ENCODE data around the gene CHPT1. TPM values are rescaled to one million over a fixed set of nuclear protein-coding genes. Genes with fewer than 3 reads are reported as not detected.

CHPT1 gene
- polyA plus RNA-seq, 2 donors: 19.1 to 21.9 TPM

GRCh38 chr12:101713059-101713682, 15.7 kb downstream of the CHPT1 start:
- WGBS, 2 donors: 54 to 60% methylated on average over 5 of the region's 5 CpGs

GRCh38 chr12:101713930-101714329, 16.5 kb downstream of the CHPT1 start:
- no peaks in the 10 kb centered on the region for H3K27me3 ChIP-seq (ENCODE audit: control insufficient read depth in 1 of 2, insufficient read depth in 2 of 2, low read length in 2 of 2)
- 62 to 91% methylated on average over 2 of the region's 2 CpGs for WGBS, 2 donors
- no peaks in the 10 kb centered on the region for H3K36me3 ChIP-seq (ENCODE audit: control insufficient read depth in 2 of 2, insufficient read depth in 2 of 2, low read length in 1 of 2)
- no peak overlapping the region for H3K4me3 ChIP-seq (ENCODE audit: low read depth in 1 of 2, low read length in 2 of 2)
- no peaks in the 10 kb centered on the region for H3K9me3 ChIP-seq (ENCODE audit: control insufficient read depth in 2 of 2, insufficient read depth in 1 of 2, low read depth in 1 of 2, low read length in 1 of 2)
- H3K4me1 ChIP-seq (ENCODE audit: control insufficient read depth in 2 of 2, insufficient read depth in 2 of 2, low read length in 1 of 2): peaks cover 0 to 3% of the 10 kb centered on the region in 2 donors
- H3K27ac ChIP-seq (ENCODE audit: low read depth in 2 of 2, low read length in 1 of 2): no peak overlapping the region

More at GRCh38 chr12:101713059-101713682, 15.7 kb downstream of the CHPT1 start:
- no peaks in the 10 kb centered on the region for H3K9me3 ChIP-seq (ENCODE audit: control insufficient read depth in 2 of 2, insufficient read depth in 1 of 2, low read depth in 1 of 2, low read length in 1 of 2)
- H3K27me3 ChIP-seq (ENCODE audit: control insufficient read depth in 1 of 2, insufficient read depth in 2 of 2, low read length in 2 of 2): no peaks in the 10 kb centered on the region
- H3K27ac ChIP-seq (ENCODE audit: low read depth in 2 of 2, low read length in 1 of 2): peak overlapping the region in 1 of 2 donors; percentile 14
- H3K36me3 ChIP-seq (ENCODE audit: control insufficient read depth in 2 of 2, insufficient read depth in 2 of 2, low read length in 1 of 2): no peaks in the 10 kb centered on the region
- H3K4me3 ChIP-seq (ENCODE audit: low read depth in 1 of 2, low read length in 2 of 2): no peak overlapping the region
- H3K4me1 ChIP-seq (ENCODE audit: control insufficient read depth in 2 of 2, insufficient read depth in 2 of 2, low read length in 1 of 2): peaks cover 0 to 3% of the 10 kb centered on the region in 2 donors

GRCh38 chr12:101714877-101715444, 17.5 kb downstream of the CHPT1 start:
- Histone ChIP-seq H3K4me3 (ENCODE audit: low read depth in 1 of 2, low read length in 2 of 2) (no peak overlapping the region), H3K9me3 (ENCODE audit: control insufficient read depth in 2 of 2, insufficient read depth in 1 of 2, low read depth in 1 of 2, low read length in 1 of 2) (no peaks in the 10 kb centered on the region), H3K36me3 (ENCODE audit: control insufficient read depth in 2 of 2, insufficient read depth in 2 of 2, low read length in 1 of 2) (no peaks in the 10 kb centered on the region), H3K27me3 (ENCODE audit: control insufficient read depth in 1 of 2, insufficient read depth in 2 of 2, low read length in 2 of 2) (no peaks in the 10 kb centered on the region), H3K4me1 (ENCODE audit: control insufficient read depth in 2 of 2, insufficient read depth in 2 of 2, low read length in 1 of 2) (peaks cover 0 to 3% of the 10 kb centered on the region in 2 donors), H3K27ac (ENCODE audit: low read depth in 2 of 2, low read length in 1 of 2) (no peak overlapping the region)
- 80 to 86% methylated on average over 3 of the region's 3 CpGs for WGBS, 2 donors

GRCh38 chr12:101719566-101719965, 22.1 kb downstream of the CHPT1 start:
- H3K36me3 ChIP-seq (ENCODE audit: control insufficient read depth in 2 of 2, insufficient read depth in 2 of 2, low read length in 1 of 2): no peaks in the 10 kb centered on the region
- no peaks in the 10 kb centered on the region for H3K9me3 ChIP-seq (ENCODE audit: control insufficient read depth in 2 of 2, insufficient read depth in 1 of 2, low read depth in 1 of 2, low read length in 1 of 2)

GRCh38 chr12:101720118-101720517, 22.7 kb downstream of the CHPT1 start:
- Histone ChIP-seq H3K36me3 (ENCODE audit: control insufficient read depth in 2 of 2, insufficient read depth in 2 of 2, low read length in 1 of 2) (no peaks in the 10 kb centered on the region), H3K27me3 (ENCODE audit: control insufficient read depth in 1 of 2, insufficient read depth in 2 of 2, low read length in 2 of 2) (no peaks in the 10 kb centered on the region), H3K4me1 (ENCODE audit: control insufficient read depth in 2 of 2, insufficient read depth in 2 of 2, low read length in 1 of 2) (no peaks in the 10 kb centered on the region), H3K27ac (ENCODE audit: low read depth in 2 of 2, low read length in 1 of 2) (no peak overlapping the region), H3K4me3 (ENCODE audit: low read depth in 1 of 2, low read length in 2 of 2) (no peak overlapping the region), H3K9me3 (ENCODE audit: control insufficient read depth in 2 of 2, insufficient read depth in 1 of 2, low read depth in 1 of 2, low read length in 1 of 2) (no peaks in the 10 kb centered on the region)

More at GRCh38 chr12:101719566-101719965, 22.1 kb downstream of the CHPT1 start:
- Histone ChIP-seq H3K4me3 (ENCODE audit: low read depth in 1 of 2, low read length in 2 of 2) (no peak overlapping the region), H3K4me1 (ENCODE audit: control insufficient read depth in 2 of 2, insufficient read depth in 2 of 2, low read length in 1 of 2) (no peaks in the 10 kb centered on the region), H3K27me3 (ENCODE audit: control insufficient read depth in 1 of 2, insufficient read depth in 2 of 2, low read length in 2 of 2) (no peaks in the 10 kb centered on the region), H3K27ac (ENCODE audit: low read depth in 2 of 2, low read length in 1 of 2) (no peak overlapping the region)

- WGBS, 2 donors: 93 to 96% methylated on average over 4 of the region's 4 CpGs
Measured at GRCh38 chr12:101722392-101722791, 25.0 kb downstream of the CHPT1 start.

GRCh38 chr12:101727098-101727497, 29.7 kb downstream of the CHPT1 start:
- Histone ChIP-seq H3K27me3 (ENCODE audit: control insufficient read depth in 1 of 2, insufficient read depth in 2 of 2, low read length in 2 of 2) (no peaks in the 10 kb centered on the region), H3K36me3 (ENCODE audit: control insufficient read depth in 2 of 2, insufficient read depth in 2 of 2, low read length in 1 of 2) (no peaks in the 10 kb centered on the region), H3K9me3 (ENCODE audit: control insufficient read depth in 2 of 2, insufficient read depth in 1 of 2, low read depth in 1 of 2, low read length in 1 of 2) (no peaks in the 10 kb centered on the region), H3K4me1 (ENCODE audit: control insufficient read depth in 2 of 2, insufficient read depth in 2 of 2, low read length in 1 of 2) (no peaks in the 10 kb centered on the region), H3K4me3 (ENCODE audit: low read depth in 1 of 2, low read length in 2 of 2) (no peak overlapping the region), H3K27ac (ENCODE audit: low read depth in 2 of 2, low read length in 1 of 2) (no peak overlapping the region)

More at GRCh38 chr12:101722392-101722791, 25.0 kb downstream of the CHPT1 start:
- H3K9me3 ChIP-seq (ENCODE audit: control insufficient read depth in 2 of 2, insufficient read depth in 1 of 2, low read depth in 1 of 2, low read length in 1 of 2): no peaks in the 10 kb centered on the region
- no peak overlapping the region for H3K27ac ChIP-seq (ENCODE audit: low read depth in 2 of 2, low read length in 1 of 2)
- no peaks in the 10 kb centered on the region for H3K27me3 ChIP-seq (ENCODE audit: control insufficient read depth in 1 of 2, insufficient read depth in 2 of 2, low read length in 2 of 2)
- no peak overlapping the region for H3K4me3 ChIP-seq (ENCODE audit: low read depth in 1 of 2, low read length in 2 of 2)
- H3K36me3 ChIP-seq (ENCODE audit: control insufficient read depth in 2 of 2, insufficient read depth in 2 of 2, low read length in 1 of 2): no peaks in the 10 kb centered on the region
- no peaks in the 10 kb centered on the region for H3K4me1 ChIP-seq (ENCODE audit: control insufficient read depth in 2 of 2, insufficient read depth in 2 of 2, low read length in 1 of 2)

GRCh38 chr12:101729842-101730241, 32.4 kb downstream of the CHPT1 start:
- H3K4me3 ChIP-seq (ENCODE audit: low read depth in 1 of 2, low read length in 2 of 2): no peak overlapping the region
- H3K27me3 ChIP-seq (ENCODE audit: control insufficient read depth in 1 of 2, insufficient read depth in 2 of 2, low read length in 2 of 2): no peaks in the 10 kb centered on the region
- H3K36me3 ChIP-seq (ENCODE audit: control insufficient read depth in 2 of 2, insufficient read depth in 2 of 2, low read length in 1 of 2): no peaks in the 10 kb centered on the region

GRCh38 chr12:101732318-101732717, 34.9 kb downstream of the CHPT1 start:
- no peaks in the 10 kb centered on the region for H3K4me1 ChIP-seq (ENCODE audit: control insufficient read depth in 2 of 2, insufficient read depth in 2 of 2, low read length in 1 of 2)
- no peak overlapping the region for H3K27ac ChIP-seq (ENCODE audit: low read depth in 2 of 2, low read length in 1 of 2)
- H3K4me3 ChIP-seq (ENCODE audit: low read depth in 1 of 2, low read length in 2 of 2): no peak overlapping the region
- H3K36me3 ChIP-seq (ENCODE audit: control insufficient read depth in 2 of 2, insufficient read depth in 2 of 2, low read length in 1 of 2): no peaks in the 10 kb centered on the region
- no peaks in the 10 kb centered on the region for H3K27me3 ChIP-seq (ENCODE audit: control insufficient read depth in 1 of 2, insufficient read depth in 2 of 2, low read length in 2 of 2)
- no peaks in the 10 kb centered on the region for H3K9me3 ChIP-seq (ENCODE audit: control insufficient read depth in 2 of 2, insufficient read depth in 1 of 2, low read depth in 1 of 2, low read length in 1 of 2)
- 91 to 92% methylated on average over 1 of the region's 1 CpG for WGBS, 2 donors

More at GRCh38 chr12:101729842-101730241, 32.4 kb downstream of the CHPT1 start:
- Histone ChIP-seq H3K4me1 (ENCODE audit: control insufficient read depth in 2 of 2, insufficient read depth in 2 of 2, low read length in 1 of 2) (no peaks in the 10 kb centered on the region), H3K9me3 (ENCODE audit: control insufficient read depth in 2 of 2, insufficient read depth in 1 of 2, low read depth in 1 of 2, low read length in 1 of 2) (no peaks in the 10 kb centered on the region), H3K27ac (ENCODE audit: low read depth in 2 of 2, low read length in 1 of 2) (no peak overlapping the region)

GRCh38 chr12:101733166-101733565, 35.7 kb downstream of the CHPT1 start:
- no peak overlapping the region for H3K4me3 ChIP-seq (ENCODE audit: low read depth in 1 of 2, low read length in 2 of 2)
- 55 to 57% methylated on average over 2 of the region's 2 CpGs for WGBS, 2 donors
- no peak overlapping the region for H3K27ac ChIP-seq (ENCODE audit: low read depth in 2 of 2, low read length in 1 of 2)

More at GRCh38 chr12:101733166-101733565, 35.7 kb downstream of the CHPT1 start:
- no peaks in the 10 kb centered on the region for H3K9me3 ChIP-seq (ENCODE audit: control insufficient read depth in 2 of 2, insufficient read depth in 1 of 2, low read depth in 1 of 2, low read length in 1 of 2)
- no peaks in the 10 kb centered on the region for H3K36me3 ChIP-seq (ENCODE audit: control insufficient read depth in 2 of 2, insufficient read depth in 2 of 2, low read length in 1 of 2)
- no peaks in the 10 kb centered on the region for H3K27me3 ChIP-seq (ENCODE audit: control insufficient read depth in 1 of 2, insufficient read depth in 2 of 2, low read length in 2 of 2)
- H3K4me1 ChIP-seq (ENCODE audit: control insufficient read depth in 2 of 2, insufficient read depth in 2 of 2, low read length in 1 of 2): no peaks in the 10 kb centered on the region
